GM23248 (cell line): Measurements from ENCODE around the gene KLHDC9.

ENCODE experiments used
- EZH2 ChIP-seq: fragments of 200-600 bp; sonication (generic); IDR thresholded peaks from 2 replicates; pipeline ENCODE4 v1.6.1; 2018; ENCODE audit warnings: antibody characterized with exemption, mild to moderate bottlenecking; ENCODE audit not compliant: insufficient read depth, poor library complexity, severe bottlenecking
- EZH2phosphoT487 ChIP-seq: fragments of 200-600 bp; sonication (generic); IDR thresholded peaks from 2 replicates; pipeline ENCODE4 v1.6.1; 2018; ENCODE audit warnings: antibody characterized with exemption, moderate library complexity, mild to moderate bottlenecking, low read depth; ENCODE audit not compliant: insufficient read depth

GRCh38 chr1:161073474-161074121, 24.6 kb upstream of the KLHDC9 start:
- no peak for TF ChIP-seq EZH2
- TF ChIP-seq EZH2phosphoT487, result no peak
